NCI-H146 treated with DMSO at 0.1 percent for 48 hours (cell line): ENCODE measurements around the gene DHRS2.

Source experiments
- DNase-seq: peaks from one replicate; lab custom pipeline; 2025; ENCODE audit not compliant: unreplicated experiment; lab: John Stamatoyannopoulos, UW

Gene DHRS2

DNA sequence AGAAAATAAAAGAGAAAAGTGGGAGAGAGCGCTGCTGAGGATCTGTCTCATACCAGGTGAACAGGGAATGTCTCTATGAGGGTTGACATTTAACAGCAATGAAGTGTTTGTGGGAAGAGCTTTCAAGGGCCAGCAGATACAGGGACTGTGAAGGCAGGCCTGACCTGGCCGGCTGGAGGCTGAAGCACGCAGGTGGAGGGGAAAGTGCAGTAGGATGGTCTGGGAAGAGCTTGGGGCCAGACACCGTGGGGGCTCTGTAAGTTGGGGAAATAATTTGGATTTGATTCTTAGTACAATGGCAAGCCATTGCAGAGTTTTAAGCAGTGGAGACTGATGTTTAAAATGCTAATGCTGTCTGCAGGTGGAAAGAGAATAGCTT, 23.8 kb upstream of the DHRS2 start:
- no peak for DNase-seq

- DNase-seq: no peak
Measured at GRCh38 chr14:23612802-23613201, 23.4 kb upstream of the DHRS2 start.

- DNase-seq: no peak
Measured at GRCh38 chr14:23613242-23614070, 22.7 kb upstream of the DHRS2 start.

GRCh38 chr14:23614395-23614828, 21.8 kb upstream of the DHRS2 start:
- no peak for DNase-seq

DNA sequence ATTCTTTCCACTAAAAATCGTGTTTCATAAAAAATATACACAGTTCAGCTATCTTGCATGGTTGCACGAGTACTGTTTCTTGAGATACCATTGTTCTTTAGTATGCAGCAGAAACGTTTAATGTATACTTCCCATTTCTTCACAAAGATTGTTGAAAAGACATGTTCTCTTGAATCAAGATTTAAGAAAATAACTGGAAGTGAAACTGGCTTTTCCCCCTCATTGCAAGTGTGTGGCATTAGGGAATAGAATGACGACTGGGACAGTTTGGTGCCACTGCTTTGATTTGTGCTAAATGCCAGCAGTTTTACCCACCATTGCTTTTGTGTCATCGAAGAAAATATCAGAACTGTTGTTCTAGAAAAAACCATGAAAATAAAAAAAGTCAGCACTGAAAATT, 20.3 kb upstream of the DHRS2 start:
- DNase-seq: no peak

DNA sequence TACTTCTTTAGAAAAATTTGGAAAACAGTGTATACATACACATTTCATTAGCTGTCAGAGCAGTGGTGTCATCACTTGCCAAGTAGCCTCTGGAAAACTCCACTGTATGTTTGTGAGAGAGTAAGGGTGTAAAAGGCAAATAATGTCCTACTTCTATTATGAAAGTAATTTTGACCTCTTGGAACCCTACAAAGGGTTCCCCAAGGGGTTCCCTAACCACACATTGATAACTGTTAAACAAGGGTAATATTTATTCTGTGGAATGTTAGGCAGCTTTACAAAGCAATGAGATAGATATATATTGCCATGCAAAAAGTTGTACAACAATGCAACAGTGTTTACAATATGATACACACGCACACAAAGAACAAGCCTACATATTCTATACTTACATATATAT, 18.6 kb upstream of the DHRS2 start:
- no peak for DNase-seq

DNA sequence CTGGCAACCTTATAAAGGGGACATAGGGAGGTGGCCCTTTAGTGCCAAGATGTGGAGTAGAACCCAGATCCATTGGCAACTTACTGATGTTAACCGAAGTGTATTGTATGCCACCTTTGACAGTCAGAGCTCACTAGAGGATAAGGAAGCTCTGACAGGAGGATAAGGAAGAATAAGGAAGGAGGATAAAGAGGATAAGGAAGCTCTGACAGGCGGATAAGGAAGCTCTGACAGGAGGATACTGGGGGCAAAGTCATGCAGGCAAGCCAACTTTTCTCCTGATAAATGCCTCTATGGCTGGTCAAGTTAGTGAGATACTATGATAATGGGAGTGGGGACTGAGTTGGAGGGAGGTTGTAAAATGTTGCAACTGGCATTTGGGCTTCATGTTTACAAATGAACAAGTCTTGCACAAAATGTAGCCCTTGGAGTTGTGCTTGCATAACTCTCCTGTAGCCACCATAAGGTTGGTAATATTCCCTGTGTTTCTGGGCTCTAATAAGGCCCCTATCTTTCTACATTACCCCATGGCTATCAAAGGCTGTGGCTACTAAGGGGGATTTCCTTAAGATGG, 17.7 kb upstream of the DHRS2 start:
- no peak for DNase-seq

- no peak for DNase-seq
Measured at GRCh38 chr14:23620177-23620702, 15.9 kb upstream of the DHRS2 start.

- DNase-seq: no peak
Measured at GRCh38 chr14:23621204-23621931, 14.8 kb upstream of the DHRS2 start.

DNA sequence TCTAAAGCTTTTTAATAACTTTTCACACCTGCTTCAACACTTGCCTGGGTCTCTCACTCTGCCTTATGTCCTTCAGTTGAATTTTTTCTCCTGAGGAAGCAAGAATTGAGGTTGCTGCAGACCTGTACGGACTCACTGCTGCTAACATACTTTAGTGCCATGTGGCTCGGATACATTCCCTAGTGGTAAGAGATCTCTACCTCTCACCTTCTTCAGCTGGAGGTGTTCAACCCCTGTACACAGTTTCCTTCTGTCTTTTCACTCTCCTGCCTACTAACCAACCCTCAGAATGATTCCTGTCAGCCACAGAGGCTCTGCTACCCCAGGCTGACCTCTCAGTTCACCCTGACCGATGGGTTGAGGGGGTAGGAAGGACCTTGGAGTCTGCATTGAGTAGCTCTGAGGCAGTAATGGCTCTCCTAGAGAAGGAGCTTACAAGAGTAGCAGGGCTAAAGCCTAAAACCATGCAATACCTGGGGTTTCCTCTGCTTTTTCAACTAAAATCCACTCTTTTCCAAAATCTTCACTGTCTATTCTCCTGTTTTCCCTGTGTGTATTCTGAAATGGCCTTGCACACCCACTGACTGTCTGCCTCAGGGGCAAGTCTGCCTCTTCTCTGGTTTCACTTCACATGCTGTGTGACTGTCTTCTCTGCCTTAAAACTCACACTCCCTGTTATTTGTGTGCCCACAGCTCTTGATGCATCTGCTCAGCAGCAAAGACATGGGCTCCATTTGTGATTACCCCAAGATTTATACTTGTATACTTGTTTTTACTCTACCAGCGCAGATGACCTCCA, 14.0 kb upstream of the DHRS2 start:
- no peak for DNase-seq

GRCh38 chr14:23622990-23623389, 13.2 kb upstream of the DHRS2 start:
- DNase-seq: no peak

DNA sequence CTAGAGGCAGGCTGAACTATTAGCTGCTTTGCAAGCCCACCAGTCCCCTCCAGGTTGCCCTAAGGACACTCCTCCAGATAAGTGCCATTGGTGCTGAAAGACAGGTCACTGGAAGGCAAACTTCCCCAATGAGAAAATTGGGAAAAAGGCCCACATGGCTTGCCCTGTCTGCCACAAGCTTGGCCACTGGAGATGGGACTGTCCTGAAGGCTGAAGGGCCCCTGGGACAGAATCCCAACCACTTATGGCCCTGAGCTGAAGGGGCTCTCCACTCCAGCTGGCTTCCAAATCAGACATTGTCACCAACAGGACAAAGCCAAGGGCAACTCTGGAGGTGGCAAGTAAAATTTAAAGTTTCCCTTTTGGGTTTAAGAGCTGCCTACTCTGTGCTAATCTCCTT, 12.2 kb upstream of the DHRS2 start:
- DNase-seq: no peak

- no peak for DNase-seq
Measured at GRCh38 chr14:23624830-23625404, 11.2 kb upstream of the DHRS2 start.

DNA sequence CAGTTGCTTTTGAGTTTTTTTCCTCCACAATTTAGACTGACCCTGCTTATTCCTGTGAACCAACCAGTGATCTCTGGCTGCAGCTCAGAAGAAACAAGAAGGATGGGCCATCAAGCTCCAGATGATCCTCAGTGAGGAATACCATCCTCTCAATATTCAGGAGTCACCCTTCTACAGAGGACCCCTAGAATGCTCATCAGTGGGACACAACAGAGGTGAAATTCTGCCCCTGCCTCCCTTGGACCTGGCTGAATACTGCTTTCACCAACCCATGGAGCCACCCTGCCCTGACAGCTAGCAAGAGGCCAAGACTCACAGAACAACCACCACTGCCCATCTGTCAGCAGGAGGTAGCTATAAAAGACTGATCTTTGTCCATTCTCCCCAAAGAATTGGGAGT, 9.2 kb upstream of the DHRS2 start:
- no peak for DNase-seq

GRCh38 chr14:23627961-23628360, 8.2 kb upstream of the DHRS2 start:
- DNase-seq: no peak

DNA sequence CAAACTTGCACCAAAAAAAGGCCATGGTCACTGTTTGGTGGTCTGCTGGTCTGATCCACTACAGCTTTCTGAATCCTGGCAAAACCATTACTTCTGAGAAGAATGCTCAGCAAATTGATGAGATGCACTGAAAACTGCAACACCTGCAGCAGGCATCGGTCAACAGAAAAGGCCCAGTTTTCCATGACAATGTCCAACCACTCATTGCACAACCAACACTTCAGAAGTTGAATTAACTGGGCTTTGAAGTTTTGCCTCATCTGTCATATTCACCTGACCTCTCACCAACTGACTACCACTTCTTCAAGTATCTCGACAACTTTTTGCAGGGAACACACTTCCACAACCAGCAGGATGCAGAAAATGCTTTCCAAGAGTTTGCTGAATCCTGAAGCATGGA, 7.0 kb upstream of the DHRS2 start:
- DNase-seq: no peak

DNA sequence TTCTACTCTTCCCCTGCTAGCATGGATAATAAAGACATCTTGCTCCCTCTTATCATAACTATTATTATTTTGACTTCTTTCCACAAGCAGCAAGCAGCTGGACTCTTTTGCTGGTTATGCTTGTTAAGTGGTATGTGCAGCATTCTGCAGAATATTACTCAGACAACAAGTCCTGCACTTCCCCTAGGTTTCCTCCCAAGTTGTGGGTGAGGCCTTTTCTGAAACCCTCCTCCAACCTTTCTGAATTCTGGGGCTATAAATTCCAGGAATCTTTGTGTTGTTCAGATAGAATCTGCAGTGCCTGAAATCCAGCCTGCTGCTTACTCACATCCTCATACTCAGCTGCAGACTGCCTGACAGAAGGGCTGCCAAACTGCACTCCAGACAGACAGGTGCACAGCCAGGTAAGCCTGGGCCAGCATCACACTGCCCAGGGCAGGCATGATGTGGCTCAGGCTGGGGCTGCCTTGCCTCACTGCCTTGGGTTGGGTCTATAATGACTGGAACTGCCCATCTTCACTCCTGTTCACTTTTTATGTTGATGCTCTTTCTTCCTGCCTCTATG, 6.2 kb upstream of the DHRS2 start:
- no peak for DNase-seq

GRCh38 chr14:23630687-23631086, 5.5 kb upstream of the DHRS2 start:
- DNase-seq: no peak

DNA sequence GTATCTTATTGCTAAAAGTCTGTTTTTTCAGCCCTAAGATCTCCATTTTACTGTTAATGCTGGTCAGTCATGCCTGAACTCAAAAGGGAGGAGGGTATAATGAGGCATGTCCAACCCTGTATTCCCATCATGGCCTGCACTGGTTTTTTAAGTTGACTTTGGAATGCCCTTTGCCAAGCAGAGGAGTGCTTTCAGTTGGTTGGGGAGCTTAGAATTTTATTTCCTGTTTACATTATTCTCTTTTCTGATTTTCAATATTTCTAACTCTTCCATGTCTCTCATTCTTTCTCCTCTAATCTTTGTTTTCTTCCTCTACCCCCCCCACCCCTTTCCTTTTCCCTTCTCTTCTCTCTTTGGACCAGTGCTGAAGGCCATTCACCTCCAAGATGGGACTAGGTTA, 4.9 kb upstream of the DHRS2 start:
- no peak for DNase-seq

DNA sequence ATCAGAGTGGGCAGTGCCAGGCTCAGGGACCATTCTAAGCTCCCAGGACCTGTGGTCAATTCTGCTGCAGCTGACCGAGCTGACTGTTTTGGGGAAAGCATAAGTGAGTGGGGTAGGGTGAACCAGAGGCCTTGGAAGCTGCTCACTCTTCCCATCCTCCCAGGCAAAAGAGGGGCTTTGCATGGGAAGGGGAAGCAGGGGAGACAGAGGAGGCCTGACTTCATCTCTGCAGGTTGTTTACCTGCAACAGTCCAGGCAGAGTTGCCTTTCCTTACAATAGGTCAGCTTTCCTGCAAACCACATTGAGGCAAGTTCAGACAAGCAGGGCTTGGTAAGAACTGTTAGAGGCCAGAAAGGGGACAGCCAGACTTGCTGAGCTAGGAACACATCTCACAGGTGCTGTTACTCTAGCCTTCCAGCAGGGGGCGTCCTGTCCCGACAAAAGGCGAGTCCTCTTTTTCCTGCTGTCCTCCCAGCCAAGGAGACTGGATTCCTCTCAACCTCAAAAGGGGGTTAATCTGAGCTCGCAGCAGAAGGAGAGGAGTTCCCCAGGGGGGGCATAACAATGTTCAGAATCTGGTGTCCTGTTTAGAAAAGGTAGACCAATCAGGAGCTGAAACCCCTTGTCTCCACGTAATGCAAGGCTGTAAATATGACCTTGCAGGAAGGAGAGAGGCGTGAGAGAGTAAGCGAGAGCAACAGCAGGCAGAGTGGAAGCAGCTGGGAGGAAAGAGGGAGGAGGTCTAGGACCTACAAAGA, 4.3 kb upstream of the DHRS2 start:
- DNase-seq: peak; percentile 7
